Esophagus muscularis mucosa (tissue), 4 donors: ENCODE data around the gene MCTP2. TPM values are rescaled to one million over a fixed set of nuclear protein-coding genes. Genes with fewer than 3 reads are reported as not detected.

Experiments used
- DNase-seq: peaks from one replicate; pipeline ENCODE4 v3.0.0-alpha.2; 2017; ENCODE audit errors: extremely low spot score
- H3K27ac ChIP-seq, 4 donors: fragments of 200-600 bp; sonication (generic); replicated peaks in 1 of 4; 1 replicate in 3 of 4; 2 replicates in 1 of 4; pipeline ENCODE4 v1.5.1; 2016 to 2019; ENCODE audit warnings: mild to moderate bottlenecking in 1 of 4
- H3K27me3 ChIP-seq, 4 donors: fragments of 200-600 bp; sonication (generic); one replicate each; pipeline versions ENCODE4 v1.5.1 to v1.6.0; 2016 to 2019
- H3K36me3 ChIP-seq, 4 donors: fragments of 200-600 bp; sonication (generic); one replicate each; pipeline ENCODE4 v1.5.1; 2016 to 2019
- H3K4me1 ChIP-seq, 4 donors: fragments of 200-600 bp; sonication (generic); one replicate each; pipeline ENCODE4 v1.5.1; 2016 to 2019
- H3K4me3 ChIP-seq, 4 donors: fragments of 200-600 bp; sonication (generic); 1 replicate in 2 of 4; 2 replicates in 2 of 4; pipeline ENCODE4 v1.5.1; 2016 to 2019; ENCODE audit warnings: mild to moderate bottlenecking in 4 of 4, moderate library complexity in 1 of 4
- H3K9me3 ChIP-seq, 4 donors: fragments of 200-600 bp; sonication (generic); 1 replicate in 3 of 4; 2 replicates in 1 of 4; pipeline ENCODE4 v1.5.1; 2016 to 2019
- CTCF ChIP-seq, 3 experiments: fragments of 200-600 bp in 2 of 3; fragments of 450-650 bp in 1 of 3; sonication (generic) in 2 of 3; IDR thresholded peaks; one replicate each; pipeline ENCODE4 v1.5.1; 2017 to 2019; ENCODE audit warnings: antibody characterized with exemption in 3 of 3, mild to moderate bottlenecking in 2 of 3, moderate library complexity in 1 of 3
- EP300 ChIP-seq: sonication (generic); formaldehyde crosslinking; IDR thresholded peaks from one replicate; pipeline ENCODE4 v1.6.1; 2017; ENCODE audit warnings: antibody characterized with exemption
- POLR2A ChIP-seq: fragments of 450-650 bp; IDR thresholded peaks from one replicate; pipeline ENCODE4 v1.6.1; 2017; ENCODE audit warnings: antibody characterized with exemption, moderate library complexity, mild to moderate bottlenecking, low read depth
- POLR2AphosphoS5 ChIP-seq, 2 donors: sonication (generic); formaldehyde crosslinking; IDR thresholded peaks; one replicate each; pipeline ENCODE4 v1.6.1; 2017; ENCODE audit warnings: antibody characterized with exemption in 2 of 2
- WGBS: methylation state at CpG from one replicate; pipeline ENCODE4 v1.1.5; 2018; 5-methylcytosine and 5-hydroxymethylcytosine counted together
- intact Hi-C: fragments of 100-400 bp; cut with DNase I; formaldehyde crosslinking; loops from one replicate; pipeline ENCODE4 v1.15.1; 2023
- total RNA-seq, 4 donors: library from RNA; depleted of rRNA; stranded (reverse); fragments of >200 nt; gene quantifications; one replicate each; pipeline versions ENCODE4 v1.1.0 to v1.2.1, GENCODE V29; 2016

The MCTP2 gene
- total RNA-seq, 4 donors from 2014 or later = 2.4 to 14.6 (median 4.4) TPM

- intact Hi-C loops = no loop called here
- no peak for DNase-seq
- Histone ChIP-seq H3K36me3 (no peaks in the 10 kb centered on the region), H3K4me3 (no peak overlapping the region), H3K27me3 (no peaks in the 10 kb centered on the region), H3K4me1 (peaks cover 0 to 6% (median 3%) of the 10 kb centered on the region in 4 donors), H3K27ac (no peak overlapping the region), H3K9me3 (no peaks in the 10 kb centered on the region)
- TF ChIP-seq EP300 = no peak
- TF ChIP-seq POLR2A = no peak
- no peak for TF ChIP-seq POLR2AphosphoS5 (IDR thresholded peaks at IDR 0.05)
- no peak for TF ChIP-seq CTCF (IDR thresholded peaks at IDR 0.05)
- WGBS = 31% methylated on average over 4 of the region's 4 CpGs
These were observed 172.0 kb downstream of the MCTP2 start for GRCh38 chr15:94403331-94403730.

GRCh38 chr15:94404733-94405283, 173.4 kb downstream of the MCTP2 start:
- H3K4me1 ChIP-seq = peaks cover 0 to 6% (median 3%) of the 10 kb centered on the region in 4 donors
- H3K4me3 ChIP-seq = no peak overlapping the region
- intact Hi-C loops = no loop called here
- no peaks in the 10 kb centered on the region for H3K36me3 ChIP-seq
- H3K27ac ChIP-seq = no peak overlapping the region
- no peak for DNase-seq
- no peaks in the 10 kb centered on the region for H3K9me3 ChIP-seq
- 85% methylated on average over 9 of the region's 9 CpGs for WGBS
- H3K27me3 ChIP-seq = no peaks in the 10 kb centered on the region
- TF ChIP-seq EP300 (no peak), POLR2AphosphoS5 (IDR thresholded peaks at IDR 0.05) (no peak), CTCF (IDR thresholded peaks at IDR 0.05) (no peak), POLR2A (no peak)

GRCh38 chr15:94411285-94411684, 179.9 kb downstream of the MCTP2 start:
- intact Hi-C loops = no loop called here
- Histone ChIP-seq H3K4me3 (no peak overlapping the region), H3K27ac (no peak overlapping the region), H3K27me3 (no peaks in the 10 kb centered on the region), H3K4me1 (peaks cover 0 to 26% (median 19%) of the 10 kb centered on the region in 4 donors), H3K9me3 (no peaks in the 10 kb centered on the region), H3K36me3 (no peaks in the 10 kb centered on the region)
- no peak for DNase-seq
- WGBS = 87% methylated on average over 5 of the region's 5 CpGs
- no peak for TF ChIP-seq POLR2AphosphoS5 (IDR thresholded peaks at IDR 0.05)
- no peak for TF ChIP-seq CTCF (IDR thresholded peaks at IDR 0.05)

- WGBS = 92% methylated on average over 2 of the region's 2 CpGs
- no peak for DNase-seq
- intact Hi-C loops = no loop called here
These were observed 180.5 kb downstream of the MCTP2 start for GRCh38 chr15:94411846-94412245.

More at GRCh38 chr15:94411846-94412245, 180.5 kb downstream of the MCTP2 start:
- Histone ChIP-seq H3K36me3 (no peaks in the 10 kb centered on the region), H3K4me1 (peaks cover 0 to 31% (median 25%) of the 10 kb centered on the region in 4 donors), H3K4me3 (no peak overlapping the region), H3K9me3 (no peaks in the 10 kb centered on the region), H3K27ac (no peak overlapping the region), H3K27me3 (no peaks in the 10 kb centered on the region)
- TF ChIP-seq CTCF (IDR thresholded peaks at IDR 0.05) (no peak), POLR2A (no peak), POLR2AphosphoS5 (IDR thresholded peaks at IDR 0.05) (no peak), EP300 (no peak)
